Measurements from ENCODE around the gene AGXT.

AGXT gene

GRCh38 chr2:240886678-240887609, 18.3 kb downstream of the AGXT start:
- no peak for DNase-seq (ENCODE audit: low spot score)

GRCh38 chr2:240887631-240888030, 19.0 kb downstream of the AGXT start:
- DNase-seq (ENCODE audit: low spot score), result no peak

- no peak for DNase-seq (ENCODE audit: low spot score)
Observed at GRCh38 chr2:240888130-240888889, 19.7 kb downstream of the AGXT start.

GRCh38 chr2:240888890-240889573, 20.4 kb downstream of the AGXT start:
- no peak for DNase-seq (ENCODE audit: low spot score)

- no peak for DNase-seq (ENCODE audit: low spot score)
Observed at GRCh38 chr2:240889601-240890560, 21.3 kb downstream of the AGXT start.

GRCh38 chr2:240890691-240891090, 22.1 kb downstream of the AGXT start:
- DNase-seq (ENCODE audit: low spot score), result no peak

GRCh38 chr2:240891492-240892340, 23.1 kb downstream of the AGXT start:
- no peak for DNase-seq (ENCODE audit: low spot score)

GRCh38 chr2:240892356-240892755, 23.7 kb downstream of the AGXT start:
- no peak for DNase-seq (ENCODE audit: low spot score)

- DNase-seq (ENCODE audit: low spot score), result no peak
Observed at GRCh38 chr2:240892925-240893324, 24.3 kb downstream of the AGXT start.

GRCh38 chr2:240893363-240893844, 24.8 kb downstream of the AGXT start:
- DNase-seq (ENCODE audit: low spot score), result peak; percentile 79

- no peak for DNase-seq (ENCODE audit: low spot score)
Observed at GRCh38 chr2:240894006-240894405, 25.4 kb downstream of the AGXT start.

- DNase-seq (ENCODE audit: low spot score), result no peak
Observed at GRCh38 chr2:240894836-240895558, 26.4 kb downstream of the AGXT start.

GRCh38 chr2:240895656-240896388, 27.2 kb downstream of the AGXT start, which contains the start of gene MAB21L4:
Gene MAB21L4 (minus strand): TSS chr2:240896156. CDS start chr2:240895997, 159 bp downstream.
- no peak for DNase-seq (ENCODE audit: low spot score)

GRCh38 chr2:240896394-240896793, 27.8 kb downstream of the AGXT start:
- no peak for DNase-seq (ENCODE audit: low spot score)

- DNase-seq (ENCODE audit: low spot score), result no peak
Observed at GRCh38 chr2:240896871-240897692, 28.5 kb downstream of the AGXT start.

- no peak for DNase-seq (ENCODE audit: low spot score)
Observed at GRCh38 chr2:240898108-240898730, 29.6 kb downstream of the AGXT start.

- DNase-seq (ENCODE audit: low spot score), result no peak
Observed at GRCh38 chr2:240898731-240899467, 30.3 kb downstream of the AGXT start.
